Measurements from ENCODE around the gene IDH3B.

- TF ChIP-seq POLR2A (IDR thresholded peaks at IDR 0.05; ENCODE audit: low read length), result no peak
- TF ChIP-seq GATA1 (IDR thresholded peaks at IDR 0.05; ENCODE audit: low read depth, low read length), result no peak
These were observed 39.0 kb downstream of the IDH3B start for GRCh38 chr20:2625062-2625461.

Data from erythroblast (primary cell).